HepG2 (cell line): ENCODE results near the gene ANKRD2. TPM values are rescaled to one million over a fixed set of nuclear protein-coding genes. Genes with fewer than 3 reads are reported as not detected.

Experiments used
- ATAC-seq: fragments of 200-7000 bp; cut with Tn5 transposase; 3 replicates; pipeline ENCODE4 v1.9.1; 2020; ENCODE audit warnings: mild to moderate bottlenecking, moderate library complexity
- BruUV-seq: library from RNA; stranded (reverse); fragments of 400-500 nt; replicated peaks from 2 replicates; lab custom pipeline; 2021; lab: Mats Ljungman, UMichigan
- CTCF ChIA-PET: fragments of 300-600 bp; formaldehyde crosslinking; extraction: SDS; loops from one replicate; lab custom pipeline; 2021; ENCODE audit warnings: low total read pairs, inconsistent platforms, low intra/inter-chr PET ratio; lab: Yijun Ruan, JAX
- POLR2A ChIA-PET: fragments of 350-600 bp; sonication (Branson Sonifier 250); formaldehyde crosslinking; loops from one replicate; lab custom pipeline; 2020; ENCODE audit warnings: antibody characterized with exemption, inconsistent platforms; lab: Yijun Ruan, JAX
- DNase-seq: peaks from one replicate; pipeline ENCODE4 v3.0.0-alpha.2; 2015; ENCODE audit warnings: low spot score
- FAIRE-seq: peaks from 3 replicates; lab custom pipeline; 2011; peaks lifted over from hg19 to GRCh38; lab: Jason Lieb, UNC
- H2AFZ ChIP-seq: one replicate; pipeline ENCODE4 v1.6.1; 2011; ENCODE audit warnings: low read length, inconsistent platforms
- H3K27ac ChIP-seq: fragments of 300-600 bp; 3 replicates; pipeline ENCODE4 v1.8.0; 2011; ENCODE audit warnings: mixed run types, mild to moderate bottlenecking, mixed read lengths, low read length, inconsistent platforms; ENCODE audit not compliant: insufficient read depth; ENCODE audit errors: extremely low read length
- H3K27me3 ChIP-seq, 2 experiments: fragments of 200-600 bp in 1 of 2; 2 replicates in 1 of 2; 3 replicates in 1 of 2; pipeline versions ENCODE4 v1.6.0 to v1.8.0; 2011; ENCODE audit warnings: low read length in 2 of 2, mild to moderate bottlenecking in 2 of 2, moderate library complexity in 2 of 2, inconsistent platforms in 1 of 2; ENCODE audit not compliant: insufficient read depth in 2 of 2, control insufficient read depth in 1 of 2
- H3K36me3 ChIP-seq, 2 experiments: fragments of 200-600 bp in 1 of 2; replicated peaks in 1 of 2; 2 replicates in 1 of 2; 3 replicates in 1 of 2; pipeline versions ENCODE4 v1.5.1 to v1.8.0; 2011; ENCODE audit warnings: low read length in 2 of 2, inconsistent platforms in 1 of 2; ENCODE audit not compliant: insufficient read depth in 2 of 2, control insufficient read depth in 1 of 2
- H3K4me1 ChIP-seq: 2 replicates; pipeline ENCODE4 v1.5.1; 2012; ENCODE audit warnings: low read length, inconsistent platforms; ENCODE audit not compliant: insufficient read depth
- H3K4me2 ChIP-seq: 2 replicates; pipeline ENCODE4 v1.6.0; 2011; ENCODE audit warnings: low read depth, low read length, inconsistent platforms
- H3K4me3 ChIP-seq, 3 experiments: fragments of 200-600 bp in 1 of 3; sonication (generic), shearing (Covaris generic) in 1 of 3; replicated peaks in 1 of 3; 2 replicates each; pipeline ENCODE4 v1.5.1; 2011 to 2016; ENCODE audit warnings: low read length in 3 of 3, inconsistent platforms in 2 of 3, low read depth in 2 of 3, mild to moderate bottlenecking in 2 of 3, control low read depth in 1 of 3, mixed read lengths in 1 of 3; ENCODE audit not compliant: insufficient read depth in 1 of 3
- H3K79me2 ChIP-seq: one replicate; pipeline ENCODE4 v1.6.1; 2011; ENCODE audit warnings: low read length, inconsistent platforms; ENCODE audit not compliant: insufficient read depth
- H3K9ac ChIP-seq: 2 replicates; pipeline ENCODE4 v1.6.0; 2011; ENCODE audit warnings: mild to moderate bottlenecking, low read depth, low read length, inconsistent platforms; ENCODE audit not compliant: insufficient read depth
- H3K9me3 ChIP-seq: 2 replicates; pipeline ENCODE4 v1.5.1; 2012; ENCODE audit warnings: mild to moderate bottlenecking, low read length
- H4K20me1 ChIP-seq: 2 replicates; pipeline ENCODE4 v1.6.0; 2011; ENCODE audit warnings: inconsistent platforms, mild to moderate bottlenecking, low read length, moderate library complexity; ENCODE audit not compliant: insufficient read depth
- HDAC1 ChIP-seq: sonication (generic); formaldehyde crosslinking; IDR thresholded peaks from 2 replicates; pipeline ENCODE4 v1.5.1; 2020; ENCODE audit warnings: mild to moderate bottlenecking, missing genetic modification reagents
- ZFY ChIP-seq: sonication (generic); formaldehyde crosslinking; IDR thresholded peaks from 2 replicates; pipeline ENCODE4 v1.4.0; 2020; ENCODE audit warnings: missing genetic modification reagents
- ZNF234 ChIP-seq: sonication (generic); formaldehyde crosslinking; conservative IDR thresholded peaks from 2 replicates; pipeline ENCODE4 v1.5.1; 2020; ENCODE audit warnings: mild to moderate bottlenecking, missing genetic modification reagents
- ZNF629 ChIP-seq: sonication (generic); formaldehyde crosslinking; conservative IDR thresholded peaks from 2 replicates; pipeline ENCODE4 v1.5.0; 2020; ENCODE audit warnings: missing genetic modification reagents
- WGBS: methylation state at CpG from one replicate; pipeline ENCODE4 v1.1.6; 2017; ENCODE audit warnings: low lambda C conversion rate; 5-methylcytosine and 5-hydroxymethylcytosine counted together
- in situ Hi-C: cut with HindIII; loops from 2 replicates; pipeline ENCODE4 v1.10.0; 2017; ENCODE audit warnings: low pct_unique_long_range_greater_than_20kb; ENCODE audit not compliant: extremely low pct_ligation_motif_present
- intact Hi-C: fragments of 100-400 bp; cut with micrococcal nuclease; formaldehyde crosslinking; loops from one replicate; pipeline ENCODE4 v1.10.0; 2022; ENCODE audit not compliant: unreplicated experiment
- polyA plus RNA-seq, 8 experiments: library from polyadenylated mRNA; depleted of rRNA in 3 of 8; stranded (reverse) in 7 of 8; unstranded in 1 of 8; fragments of >200 nt; fragmentation: Illumina TruSeq in 4 of 8; extraction: Trizol in 4 of 8; gene quantifications; 2 replicates each; pipeline versions ENCODE4 v1.2.1 to v1.2.3, GENCODE V29; 2011 to 2016; ENCODE audit warnings: low read depth in 4 of 8, missing spikeins in 1 of 8, mixed read lengths in 1 of 8; ENCODE audit not compliant: insufficient read depth in 1 of 8
- total RNA-seq, 5 experiments: library from RNA; depleted of rRNA; stranded (reverse); fragments of >200 nt; fragmentation: Illumina TruSeq; extraction: Trizol; gene quantifications; 2 replicates each; pipeline ENCODE4 v1.2.3, GENCODE V29; 2016; ENCODE audit warnings: low read depth in 1 of 5
- TF ChIP-seq, protein P1 (sequence below): sonication (generic); formaldehyde crosslinking; IDR thresholded peaks from 2 replicates; pipeline ENCODE4; 2020; ENCODE audit warnings: missing genetic modification reagents, mild to moderate bottlenecking, borderline replicate concordance
- TF ChIP-seq, protein P2 (sequence below): IDR thresholded peaks from 2 replicates; pipeline ENCODE4 v1.6.1; 2018; ENCODE audit warnings: missing genetic modification reagents, mild to moderate bottlenecking, missing compliant biosample characterization
- TF ChIP-seq, protein P3 (sequence below): sonication (generic); formaldehyde crosslinking; IDR thresholded peaks from 2 replicates; pipeline ENCODE4 v1.4.0; 2020; ENCODE audit warnings: mild to moderate bottlenecking, missing genetic modification reagents

ANKRD2 gene
- total and polyA plus RNA-seq, 2 of the 13 experiments (the other 11 are each of a cell fraction or from before 2014, with no cell fraction given), result not detected

DNA sequence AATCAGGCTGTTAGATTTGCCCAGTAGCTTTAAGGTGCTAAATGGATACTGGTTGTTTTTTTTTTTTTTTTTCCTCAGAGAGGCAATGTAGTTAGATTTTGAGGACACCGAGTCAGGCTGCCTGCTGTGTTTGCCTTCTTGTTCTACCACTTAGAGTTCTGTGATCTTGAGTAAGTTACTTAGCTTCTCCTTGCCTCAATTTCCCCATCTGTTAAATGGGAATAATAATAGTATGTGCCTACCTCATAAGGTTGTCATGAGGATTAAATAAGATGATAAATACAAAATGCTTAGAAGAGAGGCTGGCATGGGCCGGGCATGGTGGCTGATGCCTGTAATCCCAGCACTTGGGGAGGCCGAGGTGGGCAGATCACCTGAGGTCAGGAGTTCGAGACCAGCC lies 46.2 kb downstream of the ANKRD2 start:
- ChIA-PET CTCF (no interaction called here), POLR2A (no interaction called here)
- DNase-seq (no peak), FAIRE-seq (no peak), ATAC-seq (no peak)
- intact Hi-C loops (no loop called here), in situ Hi-C loops (no loop called here)
- H4K20me1 ChIP-seq, result no peaks in the 10 kb centered on the region
- H3K4me1 ChIP-seq, result peaks cover 25% of the 10 kb centered on the region
- H3K79me2 ChIP-seq, result no peaks in the 10 kb centered on the region
- no peak overlapping the region for H2AFZ ChIP-seq
- 100% methylated on average over 4 of the region's 4 CpGs for WGBS
- H3K9me3 ChIP-seq, result no peaks in the 10 kb centered on the region
- no peak overlapping the region for H3K27ac ChIP-seq
- H3K4me2 ChIP-seq, result no peak overlapping the region
- H3K4me3 ChIP-seq, result no peak overlapping the region
- H3K27me3 ChIP-seq, result no peaks in the 10 kb centered on the region
- BruUV-seq, result no TSS peak
- no peaks in the 10 kb centered on the region for H3K36me3 ChIP-seq
- no peak overlapping the region for H3K9ac ChIP-seq
- TF ChIP-seq, protein P1, sequence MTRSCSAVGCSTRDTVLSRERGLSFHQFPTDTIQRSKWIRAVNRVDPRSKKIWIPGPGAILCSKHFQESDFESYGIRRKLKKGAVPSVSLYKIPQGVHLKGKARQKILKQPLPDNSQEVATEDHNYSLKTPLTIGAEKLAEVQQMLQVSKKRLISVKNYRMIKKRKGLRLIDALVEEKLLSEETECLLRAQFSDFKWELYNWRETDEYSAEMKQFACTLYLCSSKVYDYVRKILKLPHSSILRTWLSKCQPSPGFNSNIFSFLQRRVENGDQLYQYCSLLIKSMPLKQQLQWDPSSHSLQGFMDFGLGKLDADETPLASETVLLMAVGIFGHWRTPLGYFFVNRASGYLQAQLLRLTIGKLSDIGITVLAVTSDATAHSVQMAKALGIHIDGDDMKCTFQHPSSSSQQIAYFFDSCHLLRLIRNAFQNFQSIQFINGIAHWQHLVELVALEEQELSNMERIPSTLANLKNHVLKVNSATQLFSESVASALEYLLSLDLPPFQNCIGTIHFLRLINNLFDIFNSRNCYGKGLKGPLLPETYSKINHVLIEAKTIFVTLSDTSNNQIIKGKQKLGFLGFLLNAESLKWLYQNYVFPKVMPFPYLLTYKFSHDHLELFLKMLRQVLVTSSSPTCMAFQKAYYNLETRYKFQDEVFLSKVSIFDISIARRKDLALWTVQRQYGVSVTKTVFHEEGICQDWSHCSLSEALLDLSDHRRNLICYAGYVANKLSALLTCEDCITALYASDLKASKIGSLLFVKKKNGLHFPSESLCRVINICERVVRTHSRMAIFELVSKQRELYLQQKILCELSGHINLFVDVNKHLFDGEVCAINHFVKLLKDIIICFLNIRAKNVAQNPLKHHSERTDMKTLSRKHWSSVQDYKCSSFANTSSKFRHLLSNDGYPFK (CRISPR knock-in tag), result no peak
- TF ChIP-seq, protein P2, sequence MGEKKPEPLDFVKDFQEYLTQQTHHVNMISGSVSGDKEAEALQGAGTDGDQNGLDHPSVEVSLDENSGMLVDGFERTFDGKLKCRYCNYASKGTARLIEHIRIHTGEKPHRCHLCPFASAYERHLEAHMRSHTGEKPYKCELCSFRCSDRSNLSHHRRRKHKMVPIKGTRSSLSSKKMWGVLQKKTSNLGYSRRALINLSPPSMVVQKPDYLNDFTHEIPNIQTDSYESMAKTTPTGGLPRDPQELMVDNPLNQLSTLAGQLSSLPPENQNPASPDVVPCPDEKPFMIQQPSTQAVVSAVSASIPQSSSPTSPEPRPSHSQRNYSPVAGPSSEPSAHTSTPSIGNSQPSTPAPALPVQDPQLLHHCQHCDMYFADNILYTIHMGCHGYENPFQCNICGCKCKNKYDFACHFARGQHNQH, result no peak
- no peak for TF ChIP-seq ZFY (CRISPR knock-in tag)
- no peak for TF ChIP-seq ZNF234 (CRISPR knock-in tag)
- TF ChIP-seq ZNF629, result peak; percentile 55
- no peak for TF ChIP-seq HDAC1 (CRISPR knock-in tag)
- TF ChIP-seq, protein P3, sequence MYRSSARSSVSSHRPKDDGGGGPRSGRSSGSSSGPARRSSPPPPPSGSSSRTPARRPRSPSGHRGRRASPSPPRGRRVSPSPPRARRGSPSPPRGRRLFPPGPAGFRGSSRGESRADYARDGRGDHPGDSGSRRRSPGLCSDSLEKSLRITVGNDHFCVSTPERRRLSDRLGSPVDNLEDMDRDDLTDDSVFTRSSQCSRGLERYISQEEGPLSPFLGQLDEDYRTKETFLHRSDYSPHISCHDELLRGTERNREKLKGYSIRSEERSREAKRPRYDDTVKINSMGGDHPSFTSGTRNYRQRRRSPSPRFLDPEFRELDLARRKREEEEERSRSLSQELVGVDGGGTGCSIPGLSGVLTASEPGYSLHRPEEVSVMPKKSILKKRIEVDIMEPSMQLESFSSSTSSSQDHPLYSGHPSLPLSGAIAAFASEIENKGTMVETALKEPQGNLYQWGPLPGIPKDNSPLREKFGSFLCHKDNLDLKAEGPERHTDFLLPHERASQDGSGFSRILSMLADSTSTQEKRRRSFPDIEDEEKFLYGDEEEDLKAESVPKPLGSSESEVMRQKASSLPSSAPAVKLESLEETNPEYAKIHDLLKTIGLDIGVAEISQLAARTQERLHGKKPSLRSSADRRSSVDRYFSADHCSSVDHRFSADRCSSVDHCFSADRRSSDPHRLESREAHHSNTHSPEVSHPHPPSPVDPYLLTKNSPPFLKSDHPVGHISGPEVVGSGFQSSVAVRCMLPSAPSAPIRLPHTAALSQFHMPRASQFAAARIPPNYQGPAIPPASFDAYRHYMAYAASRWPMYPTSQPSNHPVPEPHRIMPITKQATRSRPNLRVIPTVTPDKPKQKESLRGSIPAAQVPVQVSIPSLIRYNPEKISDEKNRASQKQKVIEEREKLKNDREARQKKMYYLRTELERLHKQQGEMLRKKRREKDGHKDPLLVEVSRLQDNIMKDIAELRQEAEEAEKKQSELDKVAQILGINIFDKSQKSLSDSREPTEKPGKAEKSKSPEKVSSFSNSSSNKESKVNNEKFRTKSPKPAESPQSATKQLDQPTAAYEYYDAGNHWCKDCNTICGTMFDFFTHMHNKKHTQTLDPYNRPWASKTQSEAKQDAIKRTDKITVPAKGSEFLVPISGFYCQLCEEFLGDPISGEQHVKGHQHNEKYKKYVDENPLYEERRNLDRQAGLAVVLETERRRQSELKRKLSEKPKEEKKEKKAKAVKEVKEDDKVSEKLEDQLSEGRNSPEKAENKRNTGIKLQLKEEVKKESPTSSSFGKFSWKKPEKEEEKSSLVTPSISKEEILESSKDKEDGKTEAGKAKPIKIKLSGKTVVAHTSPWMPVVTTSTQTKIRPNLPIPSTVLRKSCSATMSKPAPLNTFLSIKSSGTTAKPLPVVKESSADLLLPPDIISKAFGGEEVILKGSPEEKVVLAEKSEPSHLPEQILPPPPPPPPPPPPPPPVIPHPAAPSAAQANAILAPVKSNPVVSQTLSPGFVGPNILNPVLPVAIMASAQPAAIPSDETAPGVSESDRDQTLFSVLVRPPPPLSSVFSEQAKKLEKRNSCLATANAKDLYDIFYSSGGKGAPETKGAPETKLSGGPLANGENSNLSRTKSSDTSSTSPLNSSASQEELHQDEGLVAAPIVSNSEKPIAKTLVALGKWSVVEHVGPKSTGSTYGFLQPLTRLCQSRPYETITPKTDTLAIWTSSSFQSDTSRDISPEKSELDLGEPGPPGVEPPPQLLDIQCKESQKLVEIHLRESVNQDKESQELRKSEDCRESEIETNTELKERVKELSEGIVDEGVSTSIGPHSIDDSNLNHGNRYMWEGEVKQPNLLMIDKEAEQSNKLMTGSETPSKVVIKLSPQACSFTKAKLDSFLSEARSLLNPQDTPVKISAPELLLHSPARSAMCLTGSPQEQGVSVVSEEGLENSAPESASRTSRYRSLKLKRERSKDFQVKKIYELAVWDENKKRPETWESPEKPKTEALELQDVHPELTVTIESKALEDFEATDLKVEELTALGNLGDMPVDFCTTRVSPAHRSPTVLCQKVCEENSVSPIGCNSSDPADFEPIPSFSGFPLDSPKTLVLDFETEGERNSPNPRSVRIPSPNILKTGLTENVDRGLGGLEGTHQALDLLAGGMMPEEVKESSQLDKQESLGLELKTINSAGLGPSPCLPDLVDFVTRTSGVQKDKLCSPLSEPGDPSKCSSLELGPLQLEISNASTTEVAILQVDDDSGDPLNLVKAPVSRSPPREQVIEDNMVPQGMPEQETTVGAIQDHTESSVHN, result no peak
